HG02973 (cell line): ENCODE measurements around the gene MRC1.

ENCODE experiments used
- ATAC-seq: cut with Tn5 transposase; IDR thresholded peaks from one replicate; pipeline ENCODE4 v1.9.1; 2021; ENCODE audit warnings: moderate library complexity; ENCODE audit not compliant: unreplicated experiment

Gene MRC1

DNA sequence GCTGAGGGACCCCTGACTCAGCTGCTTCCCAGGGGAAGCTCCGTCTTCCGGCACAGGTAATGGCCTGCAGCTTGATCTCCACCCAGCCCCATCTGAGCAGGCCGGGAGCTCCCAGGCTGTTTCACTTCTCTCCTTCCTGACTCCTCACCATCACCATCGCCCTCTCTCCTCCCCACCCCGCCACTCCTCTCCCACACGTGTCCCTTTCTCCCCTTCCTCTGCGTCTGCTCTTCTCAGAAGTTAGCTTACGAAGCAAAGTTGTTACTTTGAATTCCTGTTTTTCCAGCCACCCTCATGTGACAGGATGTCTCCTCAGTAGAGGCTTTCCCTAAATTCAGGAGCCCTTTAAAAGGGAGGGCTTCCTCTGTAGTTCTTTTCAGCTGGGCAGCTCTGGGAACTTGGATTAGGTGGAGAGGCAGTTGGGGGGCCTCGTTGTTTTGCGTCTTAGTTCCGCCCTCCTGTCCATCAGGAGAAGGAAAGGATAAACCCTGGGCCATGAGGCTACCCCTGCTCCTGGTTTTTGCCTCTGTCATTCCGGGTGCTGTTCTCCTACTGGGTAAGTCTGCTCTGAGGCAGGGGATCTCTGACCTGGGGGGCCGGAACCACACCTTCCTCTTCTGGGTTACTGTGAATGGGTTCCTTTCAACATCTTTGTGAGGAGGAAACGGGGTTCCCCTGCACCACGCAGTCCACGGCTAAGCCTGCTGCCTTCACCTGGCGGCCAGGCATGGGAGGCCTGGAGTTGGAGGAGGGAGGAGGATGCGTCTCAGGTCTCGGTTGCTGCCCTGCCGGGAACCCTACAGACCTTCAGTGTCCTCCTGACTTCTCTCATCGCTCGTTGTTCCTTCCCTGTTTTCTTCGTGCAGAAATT, at the start of gene MRC1:
TSS of gene MRC1 (plus strand) at position 378 of the 871 bp plus-strand sequence. CDS start at position 496, 118 bp downstream.
- ATAC-seq, result no peak

- no peak for ATAC-seq
Observed at GRCh38 chr10:17764142-17764541, 45.0 kb upstream of the MRC1 start.

DNA sequence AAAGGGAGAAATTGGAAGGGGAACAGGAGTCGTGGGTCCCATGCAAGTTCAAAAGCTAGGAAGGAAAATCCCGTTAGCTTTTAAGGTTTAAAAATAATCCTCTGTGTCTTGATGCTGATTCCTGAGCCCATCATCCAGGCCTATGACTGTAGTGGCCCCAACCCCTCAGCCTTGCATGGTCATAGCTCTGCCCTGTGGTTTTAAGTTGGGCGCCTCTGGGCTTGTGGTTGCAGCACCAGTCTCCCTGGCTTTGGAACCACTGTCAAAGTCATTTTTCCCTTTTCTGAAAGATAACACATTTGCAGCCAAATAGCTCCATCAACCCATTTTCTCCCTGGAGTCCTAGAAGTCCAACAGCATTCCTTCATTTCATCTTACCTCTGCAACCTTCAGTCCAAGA, 43.5 kb upstream of the MRC1 start:
- no peak for ATAC-seq

DNA sequence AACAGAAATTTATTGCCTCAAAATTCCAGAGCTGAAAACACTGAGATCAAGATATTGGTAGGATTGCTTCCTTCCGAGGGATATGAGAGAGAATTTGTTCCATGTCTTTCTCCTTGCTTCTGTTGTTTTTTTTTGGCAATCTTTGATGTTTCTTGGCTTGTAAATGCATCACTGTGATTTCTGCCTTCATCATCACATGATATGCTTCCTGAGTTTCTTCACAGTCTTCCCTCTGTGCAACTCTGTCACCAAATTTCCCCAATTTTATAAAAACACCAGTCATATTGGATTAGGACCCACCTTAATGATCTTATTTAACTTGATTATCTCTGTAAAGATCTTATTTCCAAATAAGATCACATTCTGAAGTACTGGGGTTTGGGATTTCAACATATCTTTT, 42.4 kb upstream of the MRC1 start:
- ATAC-seq, result no peak

DNA sequence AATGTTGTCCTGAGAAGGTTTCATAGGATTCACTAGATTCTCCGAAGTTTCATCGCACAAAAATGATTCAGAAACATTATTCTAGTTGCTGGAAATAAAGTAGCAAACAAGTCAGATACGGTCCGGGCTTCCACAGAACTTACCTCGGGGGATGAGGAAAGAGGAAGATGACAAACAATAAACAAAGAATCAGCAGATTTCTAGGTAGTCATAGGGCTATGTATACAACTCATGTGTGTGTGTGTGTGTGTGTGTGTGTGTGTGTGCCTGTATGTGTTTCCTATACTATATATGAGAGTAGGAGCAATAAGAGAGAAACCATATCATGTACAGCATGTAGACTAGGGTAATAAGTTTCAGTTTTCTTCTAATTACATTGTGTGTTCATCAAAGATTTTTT, 40.7 kb upstream of the MRC1 start:
- no peak for ATAC-seq

- no peak for ATAC-seq
Observed at GRCh38 chr10:17768957-17769356, 40.2 kb upstream of the MRC1 start.

- ATAC-seq, result no peak
Observed at GRCh38 chr10:17771017-17771416, 38.1 kb upstream of the MRC1 start.

- ATAC-seq, result no peak
Observed at GRCh38 chr10:17779784-17780183, 29.4 kb upstream of the MRC1 start.

GRCh38 chr10:17780727-17781126, 28.4 kb upstream of the MRC1 start:
- no peak for ATAC-seq

DNA sequence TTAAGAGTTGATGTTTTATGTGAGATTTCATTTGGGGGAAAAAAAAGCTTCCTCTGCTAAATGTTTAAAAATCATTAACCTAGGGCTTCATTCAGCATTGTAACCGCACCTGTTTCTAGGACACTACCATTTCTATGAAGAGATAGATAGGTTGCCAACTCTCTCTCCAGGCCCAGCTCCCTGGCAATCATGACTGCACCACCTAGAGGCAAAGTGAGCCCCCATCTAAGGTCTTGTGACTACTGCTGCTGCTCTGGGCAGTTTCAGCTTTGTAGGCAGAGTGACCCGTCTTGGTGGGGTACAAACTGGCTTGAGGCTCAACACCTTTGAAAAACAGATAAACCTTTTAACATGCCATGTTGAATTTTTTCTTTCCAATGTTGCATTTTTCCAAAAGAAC, 27.3 kb upstream of the MRC1 start:
- no peak for ATAC-seq

GRCh38 chr10:17782921-17783665, 26.1 kb upstream of the MRC1 start:
- ATAC-seq, result no peak

GRCh38 chr10:17783751-17784150, 25.4 kb upstream of the MRC1 start:
- no peak for ATAC-seq

- no peak for ATAC-seq
Observed at GRCh38 chr10:17784688-17785087, 24.5 kb upstream of the MRC1 start.

- ATAC-seq, result no peak
Observed at GRCh38 chr10:17785276-17785930, 23.7 kb upstream of the MRC1 start.

- ATAC-seq, result no peak
Observed at GRCh38 chr10:17787087-17787961, 21.8 kb upstream of the MRC1 start.

DNA sequence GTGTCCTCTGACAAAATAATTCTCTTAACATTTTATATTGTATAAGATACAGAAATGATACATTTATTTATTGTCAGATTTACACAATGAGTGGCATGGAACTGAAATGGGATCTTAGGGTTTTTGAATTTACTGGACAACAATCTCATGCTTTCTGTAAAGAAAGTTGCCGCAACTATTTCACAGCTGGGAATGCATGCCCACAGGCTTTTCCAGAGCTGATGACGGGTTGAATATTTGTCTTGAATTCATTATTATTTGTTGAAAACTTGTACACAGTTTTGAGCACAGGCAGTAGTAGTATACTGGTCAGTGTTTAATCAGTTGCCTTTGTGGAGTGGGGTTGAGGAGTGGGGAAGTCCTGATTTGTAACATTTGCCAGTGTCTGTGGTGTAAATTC, 20.5 kb upstream of the MRC1 start:
- no peak for ATAC-seq

DNA sequence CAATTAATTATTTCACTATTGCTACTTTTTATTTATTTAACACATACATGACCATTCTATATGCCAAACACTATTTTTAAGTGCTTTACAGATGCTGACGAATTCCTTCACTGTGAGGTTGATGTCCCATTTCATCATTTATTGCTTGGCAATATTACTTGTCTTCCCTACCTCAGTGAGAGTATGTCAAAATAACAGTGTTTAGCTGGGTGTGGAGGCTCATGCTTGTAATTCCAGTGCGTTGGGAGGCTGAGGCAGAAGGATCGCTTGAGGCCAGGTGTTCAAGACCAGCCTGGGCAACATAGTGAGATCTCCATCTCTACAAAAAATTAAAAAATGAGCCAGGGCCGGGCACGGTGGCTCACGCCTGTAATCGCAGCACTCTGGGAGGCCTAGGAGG, 19.8 kb upstream of the MRC1 start:
- no peak for ATAC-seq

DNA sequence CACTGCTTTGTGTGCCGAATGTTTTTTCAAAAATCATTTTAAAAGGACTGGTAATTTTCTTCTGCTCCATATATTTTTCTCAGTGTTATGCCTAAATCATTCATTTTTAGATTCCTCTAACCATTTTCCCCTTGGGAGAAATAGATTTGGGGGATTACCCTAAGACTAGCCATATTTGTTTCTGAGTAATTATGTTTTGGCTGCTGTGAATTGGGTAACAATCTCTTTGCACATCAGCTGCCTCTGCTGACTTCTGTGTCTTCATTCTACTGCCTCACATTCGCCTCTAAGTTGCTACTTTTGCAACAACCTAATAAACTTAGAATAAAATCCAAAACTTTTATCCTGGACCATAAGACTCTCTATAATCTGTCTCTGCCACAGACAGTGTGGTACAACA, 18.5 kb upstream of the MRC1 start:
- ATAC-seq, result no peak

DNA sequence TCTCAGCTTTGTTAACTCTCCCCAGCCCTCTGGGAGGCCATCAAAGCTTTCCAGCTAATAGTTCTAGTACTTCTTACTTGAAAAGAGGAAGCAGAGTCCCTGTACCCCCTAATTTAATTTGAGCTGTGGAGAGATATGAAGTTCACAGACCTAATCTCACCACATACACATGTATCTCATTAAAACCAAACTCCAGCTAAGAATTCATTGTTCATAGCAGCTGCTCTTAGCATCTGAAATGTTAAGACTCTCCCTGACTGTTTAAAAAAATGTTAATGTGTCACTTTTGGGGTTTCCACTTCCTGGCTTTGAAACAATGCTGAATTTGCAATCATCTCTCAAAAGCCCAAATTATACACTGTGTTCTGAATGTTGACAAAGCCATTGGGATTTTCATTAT, 16.2 kb upstream of the MRC1 start:
- ATAC-seq, result no peak

DNA sequence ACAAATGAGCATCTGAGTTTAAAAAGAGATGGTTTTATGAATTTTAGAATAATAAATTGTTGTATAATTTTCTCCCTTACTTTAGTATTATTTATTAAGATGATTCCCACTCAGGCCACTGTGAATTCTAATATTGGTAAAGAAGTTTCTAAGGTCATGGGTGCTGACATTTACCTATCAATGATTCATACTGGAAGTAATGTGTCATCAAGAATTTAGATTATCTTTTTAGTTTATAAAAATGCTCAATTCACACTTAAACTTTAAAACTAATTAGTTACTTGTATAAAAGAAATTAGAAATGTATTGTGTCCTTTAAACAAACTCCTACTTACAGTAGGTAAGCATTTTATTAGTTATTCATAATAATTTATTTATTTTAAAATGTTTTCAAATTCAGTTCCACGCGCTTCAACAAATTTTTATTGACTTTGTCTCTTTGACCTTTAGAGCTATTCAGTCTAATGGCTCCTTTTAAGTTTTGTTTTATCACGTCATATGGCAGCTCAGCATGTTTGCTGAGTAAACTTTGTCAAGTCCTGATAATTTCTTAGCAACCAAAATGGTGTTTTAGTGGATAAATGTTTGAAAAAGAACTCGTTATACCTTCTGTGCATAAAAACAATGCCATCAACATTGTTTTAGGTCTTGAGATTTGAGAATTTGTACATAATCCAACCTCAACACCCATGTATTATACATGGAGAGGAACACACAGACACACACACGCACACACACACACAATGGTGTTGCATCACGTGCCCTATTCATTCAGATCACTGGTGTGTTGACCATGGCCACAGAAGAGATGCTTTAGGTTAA, 15.1 kb upstream of the MRC1 start:
- no peak for ATAC-seq
